GM13977 (cell line): ENCODE measurements around the gene RNF32.

Source experiments
- DNase-seq: peaks from one replicate; pipeline ENCODE4 v3.0.0; 2012; ENCODE audit warnings: low spot score
- CTCF ChIP-seq: IDR thresholded peaks from 2 replicates; pipeline ENCODE4 v1.5.1; 2012; ENCODE audit warnings: mild to moderate bottlenecking, control low read depth; ENCODE audit not compliant: insufficient read depth; ENCODE audit errors: extremely low read depth, missing control alignments
- in situ Hi-C: fragments of 300-500 bp; cut with MboI; formaldehyde crosslinking; loops from one replicate; pipeline ENCODE4 v1.12.0; 2022; ENCODE audit warnings: low sequenced_read_pairs, low pct_unique_long_range_greater_than_20kb, mixed read lengths, inconsistent platforms; ENCODE audit not compliant: unreplicated experiment

The RNF32 gene

GRCh38 chr7:156665101-156665500 is 24.5 kb downstream of the RNF32 start:
- no peak for DNase-seq
- in situ Hi-C loops, result no loop called here
- TF ChIP-seq CTCF, result no peak

GRCh38 chr7:156666368-156667109 is 26.0 kb downstream of the RNF32 start:
- in situ Hi-C loops, result no loop called here
- DNase-seq, result no peak
- TF ChIP-seq CTCF, result no peak

GRCh38 chr7:156667110-156667426 is 26.5 kb downstream of the RNF32 start:
- no peak for TF ChIP-seq CTCF
- in situ Hi-C loops, result no loop called here
- no peak for DNase-seq

GRCh38 chr7:156668130-156668741 is 27.7 kb downstream of the RNF32 start:
- in situ Hi-C loops, result no loop called here
- no peak for TF ChIP-seq CTCF
- no peak for DNase-seq

- no peak for DNase-seq
- no peak for TF ChIP-seq CTCF
- in situ Hi-C loops, result no loop called here
These were observed 28.7 kb downstream of the RNF32 start for GRCh38 chr7:156669035-156669828.

- in situ Hi-C loops, result no loop called here
These were observed 32.9 kb downstream of the RNF32 start for GRCh38 chr7:156673454-156673853.

More at GRCh38 chr7:156673454-156673853, 32.9 kb downstream of the RNF32 start:
- DNase-seq, result no peak
- no peak for TF ChIP-seq CTCF
